ENCODE measurements around the gene CAMTA1. TPM values are rescaled to one million over a fixed set of nuclear protein-coding genes. Genes with fewer than 3 reads are reported as not detected.
A peak's percentile ranks its signal among the peaks of the same experiment; 100 is the strongest.
"Not testable (repeated sequence)": the region's sequence is repeated elsewhere in the genome, so short reads cannot be mapped to it uniquely, and the experiment has no call there.

The CAMTA1 gene
- total RNA-seq, 1 donor from 2014 or later, result 127 TPM

DNA sequence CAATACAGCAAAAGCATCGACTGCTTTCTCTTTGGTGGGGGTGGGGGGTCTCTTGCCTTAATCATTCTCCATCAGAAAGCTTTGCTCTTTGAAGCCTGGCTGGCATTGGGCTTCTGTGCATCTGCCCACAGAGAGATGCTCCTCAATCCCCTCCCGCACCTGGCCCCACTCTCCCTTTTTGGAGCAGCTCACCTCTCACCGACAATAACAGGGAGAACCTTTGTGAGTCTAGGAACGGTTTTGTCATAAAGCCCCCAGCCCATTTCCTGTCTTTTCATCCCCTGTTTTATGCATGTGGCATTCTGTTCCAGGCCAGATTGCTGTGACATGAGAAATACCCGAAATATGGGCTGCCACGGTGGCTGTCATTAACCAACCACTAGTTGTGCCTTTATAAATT, 516.9 kb downstream of the CAMTA1 start:
- no peak for DNase-seq (ENCODE audit: low spot score in 2 of 2)
- FAIRE-seq, result no peak

- FAIRE-seq (no peak), DNase-seq (ENCODE audit: low spot score in 2 of 2) (no peak)
Measured at GRCh38 chr1:7302873-7303272, 517.6 kb downstream of the CAMTA1 start.

DNA sequence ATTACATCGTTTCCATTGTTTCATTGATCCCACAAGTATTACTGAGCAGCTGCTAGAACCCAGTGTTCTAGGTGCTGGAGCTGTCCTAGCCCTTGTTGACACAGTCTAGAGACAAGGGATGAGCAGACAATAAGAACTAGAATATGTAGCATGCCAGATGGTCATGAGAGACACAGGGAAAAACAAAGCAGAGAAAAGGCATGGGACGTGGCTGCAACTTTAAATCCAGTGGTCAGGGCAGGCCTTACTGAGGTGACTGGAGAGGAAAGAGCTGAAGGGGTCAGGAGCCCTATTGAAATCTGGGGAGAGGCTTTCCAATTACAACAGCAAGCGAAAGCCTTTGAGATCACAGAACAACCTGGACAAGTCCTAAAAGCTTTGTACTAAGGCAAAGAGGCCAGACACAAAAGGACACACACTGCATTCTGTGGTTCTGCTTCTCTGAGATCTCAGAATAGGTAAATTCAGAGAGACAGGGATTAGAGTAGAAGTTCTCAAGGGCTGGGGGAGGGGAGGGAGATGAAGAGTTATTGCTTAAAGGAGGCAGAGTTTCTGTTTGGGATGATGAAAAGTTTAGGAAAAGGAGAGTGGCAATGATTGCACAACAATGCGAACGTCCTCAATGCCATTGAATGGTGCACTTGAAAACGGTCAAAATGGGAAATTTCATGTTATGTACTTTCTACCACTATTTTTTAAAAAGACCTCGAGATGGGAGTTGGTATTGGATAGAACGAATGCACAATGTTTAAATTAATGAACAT, 518.5 kb downstream of the CAMTA1 start:
- DNase-seq (ENCODE audit: low spot score in 2 of 2), result no peak
- no peak for FAIRE-seq

GRCh38 chr1:7313081-7313546, 527.9 kb downstream of the CAMTA1 start:
- no peak for DNase-seq (ENCODE audit: low spot score in 2 of 2)
- no peak for FAIRE-seq

GRCh38 chr1:7313826-7314225, 528.6 kb downstream of the CAMTA1 start:
- FAIRE-seq, result no peak
- DNase-seq (ENCODE audit: low spot score in 2 of 2), result no peak

DNA sequence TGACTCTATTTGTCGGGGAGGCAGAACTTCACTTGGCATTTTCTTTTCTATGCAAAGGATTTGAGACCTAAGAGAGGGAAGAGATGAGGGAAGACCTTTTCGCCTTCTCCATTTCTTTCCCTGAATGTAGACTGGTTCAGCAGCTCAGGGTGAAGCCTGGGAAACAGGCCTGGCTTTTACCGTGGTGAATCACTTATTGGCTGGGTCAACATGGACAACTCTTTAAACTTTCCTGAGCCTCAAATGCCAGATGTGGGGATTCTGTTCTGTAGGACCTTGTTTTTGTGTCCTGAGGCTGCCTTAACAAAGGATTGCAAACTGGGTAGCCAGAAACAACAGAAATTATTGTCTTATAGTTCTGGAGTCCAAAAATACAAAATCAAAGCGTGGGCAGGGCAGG, 530.1 kb downstream of the CAMTA1 start:
- no peak for DNase-seq (ENCODE audit: low spot score in 2 of 2)
- FAIRE-seq, result no peak

DNA sequence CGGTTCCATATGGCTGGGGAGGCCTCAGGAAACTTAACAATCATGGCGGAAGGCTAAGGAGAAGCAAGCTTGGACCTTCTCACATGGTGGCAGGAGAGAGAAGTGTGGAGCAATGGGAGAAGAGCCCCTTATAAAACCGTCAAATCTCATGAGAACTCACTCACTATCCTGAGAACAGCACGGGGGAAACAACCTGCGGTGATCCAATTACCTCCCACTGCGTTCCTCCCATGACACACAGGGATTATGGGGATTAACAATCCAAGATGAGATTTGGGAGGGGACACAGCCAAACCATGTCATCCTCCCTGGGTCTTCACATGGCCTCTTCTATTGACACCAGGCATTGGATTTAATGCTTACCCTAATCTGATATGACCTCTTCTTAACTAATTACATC, 530.7 kb downstream of the CAMTA1 start:
- FAIRE-seq (no peak), DNase-seq (ENCODE audit: low spot score in 2 of 2) (no peak)

DNA sequence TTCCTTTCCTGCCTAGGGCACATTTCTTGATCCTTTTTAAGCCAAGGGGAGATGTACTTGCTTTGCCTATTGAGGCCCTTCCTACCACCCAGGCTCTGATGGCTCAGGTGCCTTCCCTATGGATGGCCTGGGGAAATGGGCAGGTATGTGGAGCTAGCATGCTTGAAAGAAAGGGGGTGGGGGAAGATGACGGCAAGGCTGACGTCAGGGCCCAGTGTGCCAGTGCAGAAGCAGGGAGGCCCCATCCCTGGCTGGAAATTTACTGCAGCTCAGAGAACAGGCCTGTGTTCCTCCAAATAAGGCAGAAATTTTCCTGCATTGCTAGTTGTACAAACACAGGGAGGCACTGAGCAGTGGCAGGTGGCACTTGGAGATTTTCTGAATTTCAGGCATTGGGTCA, 532.6 kb downstream of the CAMTA1 start:
- DNase-seq (ENCODE audit: low spot score in 2 of 2) (no peak), FAIRE-seq (no peak)

- FAIRE-seq, result no peak
- DNase-seq (ENCODE audit: low spot score in 2 of 2), result no peak
Measured at GRCh38 chr1:7319196-7319595, 533.9 kb downstream of the CAMTA1 start.

DNA sequence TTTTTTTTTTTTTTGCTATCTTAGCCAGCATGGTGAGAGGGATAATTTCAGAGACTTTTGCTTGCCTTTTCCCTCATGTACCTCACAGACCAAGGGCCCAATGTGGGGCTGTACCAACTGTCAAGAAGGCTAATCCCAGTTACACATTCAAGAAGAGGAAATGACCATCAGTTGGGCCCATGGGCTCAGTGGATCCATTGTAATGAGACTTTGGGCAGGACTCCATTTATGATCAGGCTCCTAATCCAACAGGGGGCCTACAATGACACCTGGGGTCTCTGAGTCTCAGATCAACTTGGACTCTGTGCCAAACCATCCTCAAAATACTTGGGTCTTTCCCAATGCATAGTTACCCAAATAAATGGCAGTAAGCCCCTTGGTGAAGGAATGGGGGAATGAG, 535.4 kb downstream of the CAMTA1 start:
- FAIRE-seq, result no peak

GRCh38 chr1:7322283-7322785, 537.1 kb downstream of the CAMTA1 start:
- DNase-seq (ENCODE audit: low spot score in 2 of 2) (no peak), FAIRE-seq (no peak)

More for the DNA sequence above, 535.4 kb downstream of the CAMTA1 start:
- DNase-seq (ENCODE audit: low spot score in 2 of 2), result no peak

GRCh38 chr1:7322912-7323311, 537.7 kb downstream of the CAMTA1 start:
- FAIRE-seq (no peak), DNase-seq (ENCODE audit: low spot score in 2 of 2) (no peak)

DNA sequence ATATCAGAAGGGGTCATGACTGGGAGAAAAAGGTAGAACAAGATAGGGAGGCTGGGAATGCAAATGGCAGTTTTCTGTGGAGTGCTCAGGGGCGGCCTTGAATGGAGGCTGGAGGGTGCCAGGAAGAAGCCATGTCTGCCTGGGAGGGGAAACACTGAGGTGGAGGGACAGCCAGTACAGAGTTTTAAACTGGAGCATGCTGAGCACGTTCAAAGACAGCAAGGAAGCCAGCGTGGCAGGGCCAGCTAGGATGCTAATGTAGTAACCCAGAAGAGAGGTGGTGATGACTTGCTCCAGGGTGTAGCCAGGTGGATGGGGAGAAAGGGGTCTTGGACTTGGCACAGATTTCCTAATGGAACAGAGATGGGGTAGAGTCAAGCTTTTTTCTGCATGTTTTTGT, 540.0 kb downstream of the CAMTA1 start:
- FAIRE-seq, result no peak
- DNase-seq (ENCODE audit: low spot score in 2 of 2), result no peak

- FAIRE-seq, result no peak
- DNase-seq (ENCODE audit: low spot score in 2 of 2), result no peak
Measured at GRCh38 chr1:7326366-7326765, 541.1 kb downstream of the CAMTA1 start.

DNA sequence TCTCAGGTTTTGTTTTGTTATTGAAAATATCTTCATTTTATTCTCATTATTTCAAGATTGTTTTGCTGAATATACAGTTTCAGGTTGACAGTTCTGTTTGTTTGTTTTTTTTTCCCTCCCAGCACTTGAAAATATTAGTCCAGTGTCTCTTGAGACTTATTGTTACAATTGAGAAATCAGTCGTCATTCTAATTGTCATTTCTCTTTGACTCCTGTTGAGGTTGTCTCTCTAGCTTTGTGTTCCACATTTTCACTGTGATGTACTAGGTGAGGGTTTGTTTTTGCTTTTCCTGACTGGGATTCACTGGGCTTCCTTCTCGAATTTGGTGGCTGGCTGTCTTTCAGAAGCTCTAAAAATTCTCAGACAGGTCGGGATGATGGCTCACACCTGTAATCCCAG, 542.6 kb downstream of the CAMTA1 start:
- DNase-seq (ENCODE audit: low spot score in 2 of 2) (no peak), FAIRE-seq (no peak)

DNA sequence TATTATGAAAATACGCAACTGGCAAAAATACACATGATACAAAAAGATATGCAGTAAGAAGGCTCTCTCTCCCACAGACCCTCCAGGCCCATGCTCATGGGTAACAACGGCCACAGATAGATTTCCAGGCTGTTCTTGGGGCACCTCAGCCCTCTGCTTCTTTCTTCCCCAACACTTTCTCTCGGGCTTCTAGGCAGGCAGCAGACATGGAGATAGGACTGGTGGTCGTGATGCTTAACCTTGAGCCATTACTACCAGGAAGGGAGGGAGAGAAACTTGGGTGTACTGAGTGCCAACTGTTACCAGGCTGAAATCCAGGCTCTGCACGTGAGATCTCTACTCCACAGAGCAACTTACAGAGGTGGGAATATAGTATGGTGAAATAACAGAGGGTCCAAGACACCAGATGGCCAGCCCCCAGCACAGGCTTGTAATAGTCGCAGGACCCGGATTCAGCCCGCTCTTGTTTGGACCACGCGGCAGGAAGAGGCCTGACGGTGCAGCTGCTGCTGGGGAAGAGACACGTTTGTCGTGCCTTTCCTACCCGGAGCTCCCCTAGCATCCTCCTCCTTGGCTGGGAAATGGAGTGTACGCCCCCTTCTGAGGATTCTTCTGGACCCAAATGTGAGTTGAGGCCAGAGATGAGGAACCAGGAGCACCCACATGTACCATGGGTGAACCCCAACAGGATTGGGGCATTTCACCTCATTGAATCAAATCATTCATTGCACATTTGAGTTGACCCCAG, 544.8 kb downstream of the CAMTA1 start:
- FAIRE-seq (no peak), DNase-seq (ENCODE audit: low spot score in 2 of 2) (no peak)

- not testable (repeated sequence) for FAIRE-seq; DNase-seq (ENCODE audit: low spot score in 2 of 2)
Measured at GRCh38 chr1:7330726-7331125, 545.5 kb downstream of the CAMTA1 start.

DNA sequence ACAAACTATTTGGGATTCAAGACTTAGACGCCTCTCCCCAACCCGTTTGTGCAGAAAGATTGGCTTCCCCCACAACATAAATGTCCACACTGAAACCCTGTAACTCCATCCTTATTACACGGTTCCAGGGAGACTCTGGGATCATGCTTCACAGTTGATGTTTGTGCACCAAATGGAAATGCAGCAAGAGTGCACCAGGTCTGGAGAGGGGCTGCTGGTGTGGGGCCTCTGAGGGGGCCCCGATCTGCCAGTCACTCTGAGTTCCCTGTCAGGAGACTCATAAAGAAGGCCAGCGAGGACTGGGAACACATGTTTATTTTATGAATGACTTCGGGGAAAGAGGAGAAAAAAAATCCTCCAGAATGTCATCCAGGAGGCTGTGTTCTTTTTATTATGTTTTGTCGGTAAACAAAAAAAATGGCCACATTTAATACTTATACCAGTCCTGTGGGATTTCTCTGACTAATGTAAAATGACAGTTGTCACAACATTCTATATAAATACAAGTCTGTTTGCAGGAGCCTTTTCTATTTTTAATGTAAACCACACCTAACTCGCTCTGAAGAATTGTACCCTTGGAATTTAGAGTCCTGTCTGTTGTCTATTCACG, 546.8 kb downstream of the CAMTA1 start:
- no peak for FAIRE-seq
- DNase-seq (ENCODE audit: low spot score in 2 of 2), result no peak

- FAIRE-seq, result no peak
- DNase-seq (ENCODE audit: low spot score in 2 of 2), result no peak
Measured at GRCh38 chr1:7333094-7333493, 547.8 kb downstream of the CAMTA1 start.

DNA sequence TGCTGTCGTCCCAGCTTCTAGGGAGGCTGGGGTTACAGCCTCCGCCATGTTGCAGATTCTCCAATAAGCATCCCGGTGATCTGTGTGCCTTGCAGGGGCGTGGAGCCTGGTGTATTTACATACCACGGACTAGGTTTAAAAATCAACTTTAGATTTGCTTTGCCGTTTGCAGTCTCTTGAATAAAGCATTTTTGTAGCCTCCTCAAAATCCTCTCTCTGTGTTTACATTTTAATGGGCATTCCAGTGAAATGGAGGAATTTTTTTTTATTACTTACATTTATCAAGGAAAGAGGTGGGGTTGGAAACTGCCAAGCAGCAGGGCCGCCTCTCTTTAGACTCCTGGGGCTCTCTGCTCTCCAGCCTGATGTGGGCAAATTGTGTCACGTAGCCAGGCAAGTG, 548.4 kb downstream of the CAMTA1 start:
- FAIRE-seq, result no peak
- no peak for DNase-seq (ENCODE audit: low spot score in 2 of 2)

GRCh38 chr1:7334475-7335035, 549.3 kb downstream of the CAMTA1 start:
- DNase-seq (ENCODE audit: low spot score in 2 of 2), result peak in 1 of 2 donors; percentile 41
- no peak for FAIRE-seq
